ENCODE results near the gene FILIP1L. TPM values are rescaled to one million over a fixed set of nuclear protein-coding genes. Genes with fewer than 3 reads are reported as not detected.

The FILIP1L gene
- total RNA-seq, 1 donor from 2014 or later, result 47.0 TPM

DNA sequence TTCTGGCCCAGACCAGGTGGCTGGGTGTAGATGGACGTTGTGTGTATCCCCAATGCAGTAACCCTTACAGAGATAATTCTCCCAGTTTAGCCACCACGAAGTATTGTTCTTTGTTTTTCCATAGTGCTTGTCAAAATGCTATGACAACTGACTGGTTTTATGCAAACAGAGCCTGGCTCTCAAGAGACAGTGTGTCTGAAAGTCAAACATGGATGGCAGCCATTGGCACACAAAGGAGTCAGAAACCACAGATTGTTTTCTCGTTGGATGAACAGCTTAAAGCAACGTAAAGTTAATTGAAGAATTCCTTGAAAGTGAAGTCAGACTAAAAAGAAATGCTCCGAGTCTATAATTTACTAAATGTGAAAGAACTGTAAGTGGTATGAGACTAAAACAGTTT lies 91.2 kb downstream of the FILIP1L start:
- DNase-seq (ENCODE audit: extremely low spot score, unreplicated experiment), result no peak
- no peak for TF ChIP-seq CTCF (IDR thresholded peaks at IDR 0.05)
- Mint-ChIP-seq H3K4me3 (ENCODE audit: unreplicated experiment) (no peak overlapping the region), H3K9me3 (ENCODE audit: unreplicated experiment) (no peaks in the 10 kb centered on the region), H3K36me3 (ENCODE audit: unreplicated experiment) (no peaks in the 10 kb centered on the region), H3K27me3 (ENCODE audit: unreplicated experiment) (no peaks in the 10 kb centered on the region), H3K27ac (ENCODE audit: unreplicated experiment) (peak overlapping the region; percentile 74), H3K4me1 (ENCODE audit: unreplicated experiment) (peaks cover 52% of the 10 kb centered on the region)

GRCh38 chr3:100022506-100022905 lies 91.8 kb downstream of the FILIP1L start:
- no peak for TF ChIP-seq CTCF (IDR thresholded peaks at IDR 0.05)
- Mint-ChIP-seq H3K27ac (ENCODE audit: unreplicated experiment) (no peak overlapping the region), H3K4me3 (ENCODE audit: unreplicated experiment) (no peak overlapping the region), H3K36me3 (ENCODE audit: unreplicated experiment) (no peaks in the 10 kb centered on the region), H3K4me1 (ENCODE audit: unreplicated experiment) (peaks cover 52% of the 10 kb centered on the region), H3K9me3 (ENCODE audit: unreplicated experiment) (no peaks in the 10 kb centered on the region), H3K27me3 (ENCODE audit: unreplicated experiment) (no peaks in the 10 kb centered on the region)
- no peak for DNase-seq (ENCODE audit: extremely low spot score, unreplicated experiment)

DNA sequence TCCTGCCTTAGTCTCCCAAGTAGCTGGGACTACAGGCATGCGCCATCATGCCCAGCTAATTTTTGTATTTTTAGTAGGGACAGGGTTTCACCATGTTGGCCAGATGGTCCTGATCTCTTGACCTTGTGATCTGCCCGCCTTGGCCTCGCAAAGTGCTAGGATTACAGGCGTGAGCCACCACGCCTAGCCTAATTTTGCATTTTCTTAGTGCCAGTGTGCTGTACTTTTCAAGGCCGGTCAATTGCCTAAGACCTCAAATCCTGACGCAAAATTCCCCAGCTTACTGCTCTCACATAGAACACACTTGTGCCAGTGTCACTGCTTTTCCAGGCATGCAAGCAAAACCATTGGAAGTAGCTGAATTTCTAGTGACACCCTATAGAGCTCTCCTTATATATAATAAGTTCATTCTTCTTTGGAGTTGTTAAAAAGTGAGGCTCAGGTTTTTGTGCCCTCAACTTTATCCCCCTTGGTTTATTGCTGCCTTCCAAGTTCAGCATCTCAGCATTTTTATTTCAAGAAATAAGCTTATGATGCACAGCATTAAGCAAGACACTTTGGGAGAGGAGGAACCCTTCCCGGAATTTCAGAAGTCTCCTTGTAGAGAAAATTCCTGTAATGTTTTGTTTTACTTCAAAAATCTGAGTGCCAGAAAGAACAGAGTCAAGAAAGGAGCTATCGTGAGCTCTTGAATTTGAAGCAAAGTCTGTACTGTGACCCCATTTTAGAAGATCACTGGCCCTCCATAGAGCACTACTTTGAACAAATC lies 93.2 kb downstream of the FILIP1L start:
- no peak for TF ChIP-seq CTCF (IDR thresholded peaks at IDR 0.05)
- H3K4me1 Mint-ChIP-seq (ENCODE audit: unreplicated experiment), result peaks cover 52% of the 10 kb centered on the region
- H3K4me3 Mint-ChIP-seq (ENCODE audit: unreplicated experiment), result no peak overlapping the region
- DNase-seq (ENCODE audit: extremely low spot score, unreplicated experiment), result no peak
- no peaks in the 10 kb centered on the region for H3K27me3 Mint-ChIP-seq (ENCODE audit: unreplicated experiment)
- peak overlapping the region; percentile 70 for H3K27ac Mint-ChIP-seq (ENCODE audit: unreplicated experiment)
- H3K9me3 Mint-ChIP-seq (ENCODE audit: unreplicated experiment), result no peaks in the 10 kb centered on the region
- peaks cover 2% of the 10 kb centered on the region for H3K36me3 Mint-ChIP-seq (ENCODE audit: unreplicated experiment)

GRCh38 chr3:100019719-100020118 lies 94.6 kb downstream of the FILIP1L start:
- Mint-ChIP-seq H3K36me3 (ENCODE audit: unreplicated experiment) (peaks cover 8% of the 10 kb centered on the region), H3K9me3 (ENCODE audit: unreplicated experiment) (peaks cover 8% of the 10 kb centered on the region), H3K4me3 (ENCODE audit: unreplicated experiment) (no peak overlapping the region), H3K27me3 (ENCODE audit: unreplicated experiment) (no peaks in the 10 kb centered on the region), H3K27ac (ENCODE audit: unreplicated experiment) (peak overlapping the region; percentile 3), H3K4me1 (ENCODE audit: unreplicated experiment) (peaks cover 46% of the 10 kb centered on the region)
- TF ChIP-seq CTCF (IDR thresholded peaks at IDR 0.05), result no peak
- DNase-seq (ENCODE audit: extremely low spot score, unreplicated experiment), result no peak

DNA sequence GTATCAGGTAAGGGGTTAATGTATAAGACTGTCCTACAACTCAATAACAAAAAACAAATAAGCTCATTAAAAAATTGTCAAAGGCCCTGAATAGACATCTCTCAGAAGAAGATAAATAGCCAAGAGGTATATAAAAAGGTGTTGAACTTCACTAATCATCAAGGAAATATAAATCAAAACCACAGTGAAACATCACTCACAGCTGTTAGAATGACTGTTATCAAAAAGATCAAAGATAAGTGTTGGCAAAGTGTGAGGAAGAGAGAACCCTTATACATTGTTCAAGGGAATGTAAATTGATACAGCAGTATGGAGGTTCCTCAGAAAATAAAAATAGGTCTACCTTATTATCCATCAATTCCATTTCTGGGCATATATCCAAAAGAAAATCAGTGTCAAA lies 95.5 kb downstream of the FILIP1L start:
- TF ChIP-seq CTCF (IDR thresholded peaks at IDR 0.05), result no peak
- no peak for DNase-seq (ENCODE audit: extremely low spot score, unreplicated experiment)
- Mint-ChIP-seq H3K9me3 (ENCODE audit: unreplicated experiment) (peaks cover 12% of the 10 kb centered on the region), H3K4me1 (ENCODE audit: unreplicated experiment) (peaks cover 38% of the 10 kb centered on the region), H3K4me3 (ENCODE audit: unreplicated experiment) (no peak overlapping the region), H3K27me3 (ENCODE audit: unreplicated experiment) (no peaks in the 10 kb centered on the region), H3K36me3 (ENCODE audit: unreplicated experiment) (peaks cover 12% of the 10 kb centered on the region), H3K27ac (ENCODE audit: unreplicated experiment) (no peak overlapping the region)
